ENCODE data around the gene CLNK. TPM values are rescaled to one million over a fixed set of nuclear protein-coding genes. Genes with fewer than 3 reads are reported as not detected.

The CLNK gene
- total RNA-seq, 1 experiment from 2014 or later, result not detected

- TF ChIP-seq SRF (IDR thresholded peaks at IDR 0.05; ENCODE audit: low read depth) (no peak), ZNF274 (IDR thresholded peaks at IDR 0.05; ENCODE audit: low read depth, low read length) (no peak), MAX (IDR thresholded peaks at IDR 0.05) (no peak), SP1 (IDR thresholded peaks at IDR 0.05; ENCODE audit: low read depth) (no peak), POLR2A (IDR thresholded peaks at IDR 0.05; ENCODE audit: borderline replicate concordance, extremely low read depth, insufficient read depth, insufficient read length) (no peak), FOSL1 (IDR thresholded peaks at IDR 0.05; ENCODE audit: low read depth) (no peak), TCF7L2 (IDR thresholded peaks at IDR 0.05; ENCODE audit: borderline replicate concordance, extremely low read depth, insufficient read depth, insufficient read length) (no peak), EGR1 (IDR thresholded peaks at IDR 0.05; ENCODE audit: low read depth) (no peak), EZH2phosphoT487 (IDR thresholded peaks at IDR 0.05; ENCODE audit: borderline replicate concordance) (no peak), YY1 (IDR thresholded peaks at IDR 0.05; ENCODE audit: extremely low read depth, insufficient replicate concordance, low read depth, low read length) (no peak)
- TF ChIP-seq, protein P1, sequence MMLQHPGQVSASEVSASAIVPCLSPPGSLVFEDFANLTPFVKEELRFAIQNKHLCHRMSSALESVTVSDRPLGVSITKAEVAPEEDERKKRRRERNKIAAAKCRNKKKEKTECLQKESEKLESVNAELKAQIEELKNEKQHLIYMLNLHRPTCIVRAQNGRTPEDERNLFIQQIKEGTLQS (IDR thresholded peaks at IDR 0.05), result no peak
- TF ChIP-seq, protein P2, sequence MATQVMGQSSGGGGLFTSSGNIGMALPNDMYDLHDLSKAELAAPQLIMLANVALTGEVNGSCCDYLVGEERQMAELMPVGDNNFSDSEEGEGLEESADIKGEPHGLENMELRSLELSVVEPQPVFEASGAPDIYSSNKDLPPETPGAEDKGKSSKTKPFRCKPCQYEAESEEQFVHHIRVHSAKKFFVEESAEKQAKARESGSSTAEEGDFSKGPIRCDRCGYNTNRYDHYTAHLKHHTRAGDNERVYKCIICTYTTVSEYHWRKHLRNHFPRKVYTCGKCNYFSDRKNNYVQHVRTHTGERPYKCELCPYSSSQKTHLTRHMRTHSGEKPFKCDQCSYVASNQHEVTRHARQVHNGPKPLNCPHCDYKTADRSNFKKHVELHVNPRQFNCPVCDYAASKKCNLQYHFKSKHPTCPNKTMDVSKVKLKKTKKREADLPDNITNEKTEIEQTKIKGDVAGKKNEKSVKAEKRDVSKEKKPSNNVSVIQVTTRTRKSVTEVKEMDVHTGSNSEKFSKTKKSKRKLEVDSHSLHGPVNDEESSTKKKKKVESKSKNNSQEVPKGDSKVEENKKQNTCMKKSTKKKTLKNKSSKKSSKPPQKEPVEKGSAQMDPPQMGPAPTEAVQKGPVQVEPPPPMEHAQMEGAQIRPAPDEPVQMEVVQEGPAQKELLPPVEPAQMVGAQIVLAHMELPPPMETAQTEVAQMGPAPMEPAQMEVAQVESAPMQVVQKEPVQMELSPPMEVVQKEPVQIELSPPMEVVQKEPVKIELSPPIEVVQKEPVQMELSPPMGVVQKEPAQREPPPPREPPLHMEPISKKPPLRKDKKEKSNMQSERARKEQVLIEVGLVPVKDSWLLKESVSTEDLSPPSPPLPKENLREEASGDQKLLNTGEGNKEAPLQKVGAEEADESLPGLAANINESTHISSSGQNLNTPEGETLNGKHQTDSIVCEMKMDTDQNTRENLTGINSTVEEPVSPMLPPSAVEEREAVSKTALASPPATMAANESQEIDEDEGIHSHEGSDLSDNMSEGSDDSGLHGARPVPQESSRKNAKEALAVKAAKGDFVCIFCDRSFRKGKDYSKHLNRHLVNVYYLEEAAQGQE (IDR thresholded peaks at IDR 0.05; ENCODE audit: low read depth), result no peak
- TF ChIP-seq, protein P3, sequence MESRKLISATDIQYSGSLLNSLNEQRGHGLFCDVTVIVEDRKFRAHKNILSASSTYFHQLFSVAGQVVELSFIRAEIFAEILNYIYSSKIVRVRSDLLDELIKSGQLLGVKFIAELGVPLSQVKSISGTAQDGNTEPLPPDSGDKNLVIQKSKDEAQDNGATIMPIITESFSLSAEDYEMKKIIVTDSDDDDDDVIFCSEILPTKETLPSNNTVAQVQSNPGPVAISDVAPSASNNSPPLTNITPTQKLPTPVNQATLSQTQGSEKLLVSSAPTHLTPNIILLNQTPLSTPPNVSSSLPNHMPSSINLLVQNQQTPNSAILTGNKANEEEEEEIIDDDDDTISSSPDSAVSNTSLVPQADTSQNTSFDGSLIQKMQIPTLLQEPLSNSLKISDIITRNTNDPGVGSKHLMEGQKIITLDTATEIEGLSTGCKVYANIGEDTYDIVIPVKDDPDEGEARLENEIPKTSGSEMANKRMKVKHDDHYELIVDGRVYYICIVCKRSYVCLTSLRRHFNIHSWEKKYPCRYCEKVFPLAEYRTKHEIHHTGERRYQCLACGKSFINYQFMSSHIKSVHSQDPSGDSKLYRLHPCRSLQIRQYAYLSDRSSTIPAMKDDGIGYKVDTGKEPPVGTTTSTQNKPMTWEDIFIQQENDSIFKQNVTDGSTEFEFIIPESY (IDR thresholded peaks at IDR 0.05; ENCODE audit: extremely low read depth, insufficient replicate concordance, low read length), result no peak
Observed at GRCh38 chr4:10455133-10455532, 229.4 kb downstream of the CLNK start.

More at GRCh38 chr4:10455133-10455532, 229.4 kb downstream of the CLNK start:
- Histone ChIP-seq H3K27ac (ENCODE audit: low read depth, low read length) (no peak overlapping the region), H3K4me2 (ENCODE audit: low read length) (no peak overlapping the region), H2AFZ (ENCODE audit: low read depth, low read length, poor library complexity, severe bottlenecking) (no peak overlapping the region), H3K4me1 (ENCODE audit: control insufficient read depth in 1 of 2, insufficient read depth in 2 of 2, low read length in 2 of 2) (peaks cover 5 to 25% of the 10 kb centered on the region in 2 experiments; a peak in 3 of 4 replicates), H3K79me2 (ENCODE audit: insufficient read depth, low read length) (peaks cover 46% of the 10 kb centered on the region), H3K4me3 (replicated peaks in 1 of 2; ENCODE audit: low read depth in 1 of 2, low read length in 2 of 2) (no peak overlapping the region), H3K9me2 (ENCODE audit: insufficient read depth) (no peaks in the 10 kb centered on the region), H3K27me3 (ENCODE audit: insufficient read depth, low read length) (no peaks in the 10 kb centered on the region), H3K9ac (ENCODE audit: low read length) (no peak overlapping the region), H4K20me1 (ENCODE audit: insufficient read depth) (peaks cover 3% of the 10 kb centered on the region; the same call in 1 of the 2 replicates), H3K9me3 (ENCODE audit: control insufficient read depth in 1 of 2, insufficient read depth in 1 of 2, low read depth in 1 of 2, low read length in 2 of 2) (no peaks in the 10 kb centered on the region), H3K36me3 (ENCODE audit: control insufficient read depth in 1 of 2, insufficient read depth in 2 of 2, low read length in 2 of 2) (peaks cover 29 to 31% of the 10 kb centered on the region in 2 experiments; a peak in 3 of 4 replicates)
- ChIA-PET RAD21 (ENCODE audit: low non-redundant PET in 1 of 2, low total read pairs in 2 of 2, uncharacterized antibody in 2 of 2, unreplicated experiment in 2 of 2) (no interaction called here), POLR2A (no interaction called here), CTCF (no interaction called here)
- intact Hi-C loops (cut with micrococcal nuclease), result no loop called here
- DNase-seq (ENCODE audit: low read depth, low spot score) (no peak), ATAC-seq (no peak)
- BruUV-seq (replicated peaks), result no TSS peak

Data from HCT116 (cell line).